ENCODE data around the gene CSMD2. TPM values are rescaled to one million over a fixed set of nuclear protein-coding genes. Genes with fewer than 3 reads are reported as not detected.

Gene CSMD2
- total and polyA plus RNA-seq, 2 of the 8 experiments (the other 6 are each of a cell fraction or from before 2014, with no cell fraction given) = 7.0 to 14.7 TPM

GRCh38 chr1:33718186-33718585, 446.8 kb downstream of the CSMD2 start:
- Histone ChIP-seq H4K91ac (replicated peaks; ENCODE audit: insufficient read length, low read length) (no peak overlapping the region), H3K4me1 (replicated peaks in 1 of 4; ENCODE audit: control insufficient read depth in 3 of 4, insufficient read depth in 4 of 4, low read length in 3 of 4) (no peaks in the 10 kb centered on the region), H3K9me3 (ENCODE audit: insufficient read depth in 2 of 2, low read depth in 1 of 2, low read length in 1 of 2) (no peaks in the 10 kb centered on the region), H4K5ac (ENCODE audit: insufficient read length, low read depth, low read length) (no peak overlapping the region), H2BK120ac (replicated peaks; ENCODE audit: low read depth, low read length) (no peak overlapping the region), H3K79me1 (ENCODE audit: low read depth, low read length) (no peaks in the 10 kb centered on the region; the same call in 1 of the 2 replicates), H3K14ac (ENCODE audit: insufficient read length) (no peak overlapping the region), H2BK12ac (ENCODE audit: low read depth, low read length) (no peak overlapping the region), H3K27me3 (replicated peaks in 1 of 4; ENCODE audit: control insufficient read depth in 3 of 4, extremely low read depth in 1 of 4, insufficient read depth in 3 of 4, low read length in 3 of 4) (no peaks in the 10 kb centered on the region), H3K23ac (ENCODE audit: insufficient read length) (no peak overlapping the region), H3K23me2 (ENCODE audit: low read depth, low read length) (no peaks in the 10 kb centered on the region), H3K4me3 (ENCODE audit: extremely low read depth in 1 of 4, insufficient read depth in 2 of 4, low read depth in 3 of 4, low read length in 4 of 4) (no peak overlapping the region), H3K18ac (ENCODE audit: extremely low read depth, low read length) (no peak overlapping the region), H4K20me1 (replicated peaks in 1 of 2; ENCODE audit: control insufficient read depth in 1 of 2, insufficient read depth in 2 of 2, low read length in 2 of 2) (no peaks in the 10 kb centered on the region), H2BK20ac (ENCODE audit: low read length) (no peak overlapping the region), H3K4me2 (ENCODE audit: insufficient read depth in 1 of 2, low read depth in 2 of 2, low read length in 2 of 2) (no peak overlapping the region), H3K56ac (replicated peaks; ENCODE audit: insufficient read length, low read depth, low read length) (no peak overlapping the region), H3K36me3 (ENCODE audit: control insufficient read depth in 2 of 4, insufficient read depth in 4 of 4, low read length in 3 of 4) (peaks cover 3 to 21% (median 11%) of the 10 kb centered on the region in 4 experiments; a peak in 6 of 8 replicates), H3K27ac (ENCODE audit: low read depth, low read length) (no peak overlapping the region), H3K79me2 (ENCODE audit: control insufficient read depth in 1 of 2, insufficient read depth in 2 of 2, low read length in 2 of 2) (no peaks in the 10 kb centered on the region), H2AK5ac (ENCODE audit: low read depth, low read length) (no peak overlapping the region), H2BK5ac (ENCODE audit: low read depth, low read length) (no peak overlapping the region), H3K9ac (replicated peaks in 1 of 4; ENCODE audit: extremely low read depth in 1 of 4, low read depth in 3 of 4, low read length in 3 of 4) (no peak overlapping the region), H2AFZ (ENCODE audit: low read length) (no peak overlapping the region), H4K8ac (ENCODE audit: extremely low read depth, insufficient read depth, low read length) (no peak overlapping the region), H2BK15ac (ENCODE audit: low read length) (no peak overlapping the region), H3K4ac (replicated peaks; ENCODE audit: insufficient read length, low read depth, low read length) (no peak overlapping the region)
- 100% methylated on average over 3 of the region's 3 CpGs; no CpG with 5 or more reads in 1 of the 2 experiments for WGBS, 2 experiments (ENCODE audit: extremely low coverage in 1 of 2, insufficient coverage in 1 of 2, insufficient read length in 1 of 2, insufficient replicate concordance in 2 of 2, low coverage in 1 of 2, low lambda C conversion rate in 2 of 2, missing lambda C conversion rate in 1 of 2)
- FAIRE-seq = no peak
- ChIA-PET CTCF (ENCODE audit: partially characterized antibody) (no interaction called here), POLR2A (ENCODE audit: partially characterized antibody) (no interaction called here)
- TF ChIP-seq USF2 (IDR thresholded peaks at IDR 0.05; ENCODE audit: low read length) (no peak), SIN3A (conservative IDR thresholded peaks at IDR 0.05 in 1 of 2, IDR thresholded peaks at IDR 0.05 in 1 of 2; ENCODE audit: low read depth in 1 of 2, low read length in 2 of 2) (no peak), TAF7 (optimal IDR thresholded peaks at IDR 0.05; ENCODE audit: borderline replicate concordance, low read depth, low read length) (no peak), PHF8 (conservative IDR thresholded peaks at IDR 0.05; ENCODE audit: low read depth, low read length) (no peak), CREB1 (IDR thresholded peaks at IDR 0.05) (no peak), RAD21 (IDR thresholded peaks at IDR 0.05 in 1 of 2, conservative IDR thresholded peaks at IDR 0.05 in 1 of 2; ENCODE audit: low read depth in 2 of 2, low read length in 2 of 2) (no peak), CHD2 (IDR thresholded peaks at IDR 0.05; ENCODE audit: low read length) (no peak), NANOG (IDR thresholded peaks at IDR 0.05; ENCODE audit: insufficient read depth, low read depth, low read length, poor library complexity, severe bottlenecking) (no peak)
- no peak for DNase-seq (ENCODE audit: low read depth in 1 of 2, low spot score in 2 of 2)
